NCI-H1105 treated with DMSO at 0.1 percent for 48 hours (cell line): Measurements from ENCODE around the gene ING5.
"Not testable (repeated sequence)": the region's sequence is repeated elsewhere in the genome, so short reads cannot be mapped to it uniquely, and the experiment has no call there.

ENCODE experiments used
- DNase-seq: peaks from one replicate; lab custom pipeline; 2025; lab: John Stamatoyannopoulos, UW

ING5 gene

GRCh38 chr2:241739177-241739576 lies 37.3 kb downstream of the ING5 start:
- no peak for DNase-seq

GRCh38 chr2:241739651-241740050 lies 37.8 kb downstream of the ING5 start:
- no peak for DNase-seq

GRCh38 chr2:241741016-241741415 lies 39.2 kb downstream of the ING5 start:
- no peak for DNase-seq

- no peak for DNase-seq
Observed at GRCh38 chr2:241742320-241742939, 40.6 kb downstream of the ING5 start.

GRCh38 chr2:241743008-241743407 lies 41.2 kb downstream of the ING5 start:
- DNase-seq = not testable (repeated sequence)

- no peak for DNase-seq
Observed at GRCh38 chr2:241743620-241744019, 41.8 kb downstream of the ING5 start.

GRCh38 chr2:241744028-241744754 lies 42.4 kb downstream of the ING5 start:
- no peak for DNase-seq

GRCh38 chr2:241745276-241745675 lies 43.4 kb downstream of the ING5 start:
- no peak for DNase-seq

GRCh38 chr2:241746084-241746483 lies 44.2 kb downstream of the ING5 start:
- no peak for DNase-seq

- DNase-seq = no peak
Observed at GRCh38 chr2:241748468-241749256, 46.8 kb downstream of the ING5 start.

GRCh38 chr2:241750076-241750840 lies 48.4 kb downstream of the ING5 start:
- DNase-seq = no peak

- DNase-seq = no peak
Observed at GRCh38 chr2:241751152-241751551, 49.3 kb downstream of the ING5 start.

GRCh38 chr2:241751776-241752175 lies 49.9 kb downstream of the ING5 start:
- DNase-seq = no peak

GRCh38 chr2:241752253-241752652 lies 50.4 kb downstream of the ING5 start:
- DNase-seq = no peak

GRCh38 chr2:241752689-241753276 lies 50.9 kb downstream of the ING5 start:
- DNase-seq = no peak

- DNase-seq = no peak
Observed at GRCh38 chr2:241753493-241753892, 51.7 kb downstream of the ING5 start.

- no peak for DNase-seq
Observed at GRCh38 chr2:241754042-241754441, 52.2 kb downstream of the ING5 start.

GRCh38 chr2:241755166-241755565 lies 53.3 kb downstream of the ING5 start:
- no peak for DNase-seq

GRCh38 chr2:241755777-241756176 lies 53.9 kb downstream of the ING5 start:
- no peak for DNase-seq

GRCh38 chr2:241759067-241759807 lies 57.4 kb downstream of the ING5 start:
- no peak for DNase-seq

GRCh38 chr2:241759893-241760292 lies 58.1 kb downstream of the ING5 start:
- not testable (repeated sequence) for DNase-seq
